HepG2 (cell line): ENCODE data around the gene SNU13.
A peak's percentile ranks its signal among the peaks of the same experiment; 100 is the strongest.

Source experiments
- REL ChIP-seq: sonication (generic); formaldehyde crosslinking; conservative IDR thresholded peaks from 2 replicates; pipeline ENCODE4 v1.8.0; 2022; ENCODE audit warnings: mild to moderate bottlenecking, missing genetic modification reagents, moderate library complexity
- SP1 ChIP-seq, 2 experiments: fragments of 450-650 bp in 1 of 2; sonication (generic) in 1 of 2; formaldehyde crosslinking in 1 of 2; IDR thresholded peaks; 2 replicates each; pipeline versions ENCODE4 v1.4.0 to v1.6.1; 2016 to 2020; ENCODE audit warnings: missing genetic modification reagents in 1 of 2
- ZNF225 ChIP-seq: sonication (generic); formaldehyde crosslinking; IDR thresholded peaks from 2 replicates; pipeline ENCODE4 v1.4.0; 2020; ENCODE audit warnings: mild to moderate bottlenecking, missing genetic modification reagents
- ZNF253 ChIP-seq: sonication (generic); formaldehyde crosslinking; IDR thresholded peaks from 2 replicates; pipeline ENCODE4 v1.8.0; 2022; ENCODE audit warnings: mild to moderate bottlenecking, missing genetic modification reagents, borderline replicate concordance
- ZNF768 ChIP-seq: sonication (generic); formaldehyde crosslinking; IDR thresholded peaks from 2 replicates; pipeline ENCODE4 v1.4.0; 2020; ENCODE audit warnings: missing genetic modification reagents
- TF ChIP-seq, protein P1 (sequence below): sonication (generic); formaldehyde crosslinking; IDR thresholded peaks from 2 replicates; pipeline ENCODE4 v1.4.0; 2020; ENCODE audit warnings: mild to moderate bottlenecking, missing genetic modification reagents
- TF ChIP-seq, protein P2 (sequence below): sonication (generic); formaldehyde crosslinking; IDR thresholded peaks from 2 replicates; pipeline ENCODE4 v1.5.0; 2020; ENCODE audit warnings: mild to moderate bottlenecking, missing genetic modification reagents, moderate library complexity

DNA sequence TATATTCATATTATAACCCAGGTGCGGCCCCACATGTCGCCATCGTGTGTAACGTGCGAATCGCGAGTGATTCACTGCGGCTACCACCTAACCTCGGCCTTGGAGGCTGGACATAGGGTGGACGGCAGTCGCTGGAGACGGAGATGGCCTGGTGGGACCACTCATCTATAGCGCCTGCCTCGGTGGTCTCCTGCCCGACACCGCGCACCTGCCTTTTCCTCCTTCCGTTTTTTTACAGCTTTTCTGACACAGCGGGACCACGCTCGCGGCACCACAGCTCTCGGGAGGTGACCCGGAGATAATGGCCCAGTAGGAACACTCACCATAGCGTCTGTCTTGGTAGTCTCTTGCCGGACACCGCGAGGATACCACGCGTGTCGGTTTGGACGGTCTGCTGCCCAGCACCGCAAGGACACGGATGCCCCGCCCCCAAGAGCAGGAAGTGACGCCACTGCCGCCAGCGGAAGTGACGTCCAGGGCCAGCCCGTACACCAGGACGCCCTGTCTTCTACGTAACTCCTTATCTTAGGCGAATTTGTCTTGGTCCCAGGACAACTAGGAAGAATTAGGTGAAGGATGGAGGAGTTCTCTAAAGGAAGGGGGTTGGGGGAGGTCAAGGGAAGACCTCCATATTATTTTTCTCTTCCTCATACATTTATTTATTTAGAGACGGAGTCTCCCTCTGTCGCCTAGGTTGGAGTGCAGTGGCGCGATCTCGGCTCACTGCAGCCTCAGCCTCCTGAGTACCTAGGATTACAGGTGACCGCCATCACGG is 6.4 kb downstream of the SNU13 start:
- TF ChIP-seq, protein P1, sequence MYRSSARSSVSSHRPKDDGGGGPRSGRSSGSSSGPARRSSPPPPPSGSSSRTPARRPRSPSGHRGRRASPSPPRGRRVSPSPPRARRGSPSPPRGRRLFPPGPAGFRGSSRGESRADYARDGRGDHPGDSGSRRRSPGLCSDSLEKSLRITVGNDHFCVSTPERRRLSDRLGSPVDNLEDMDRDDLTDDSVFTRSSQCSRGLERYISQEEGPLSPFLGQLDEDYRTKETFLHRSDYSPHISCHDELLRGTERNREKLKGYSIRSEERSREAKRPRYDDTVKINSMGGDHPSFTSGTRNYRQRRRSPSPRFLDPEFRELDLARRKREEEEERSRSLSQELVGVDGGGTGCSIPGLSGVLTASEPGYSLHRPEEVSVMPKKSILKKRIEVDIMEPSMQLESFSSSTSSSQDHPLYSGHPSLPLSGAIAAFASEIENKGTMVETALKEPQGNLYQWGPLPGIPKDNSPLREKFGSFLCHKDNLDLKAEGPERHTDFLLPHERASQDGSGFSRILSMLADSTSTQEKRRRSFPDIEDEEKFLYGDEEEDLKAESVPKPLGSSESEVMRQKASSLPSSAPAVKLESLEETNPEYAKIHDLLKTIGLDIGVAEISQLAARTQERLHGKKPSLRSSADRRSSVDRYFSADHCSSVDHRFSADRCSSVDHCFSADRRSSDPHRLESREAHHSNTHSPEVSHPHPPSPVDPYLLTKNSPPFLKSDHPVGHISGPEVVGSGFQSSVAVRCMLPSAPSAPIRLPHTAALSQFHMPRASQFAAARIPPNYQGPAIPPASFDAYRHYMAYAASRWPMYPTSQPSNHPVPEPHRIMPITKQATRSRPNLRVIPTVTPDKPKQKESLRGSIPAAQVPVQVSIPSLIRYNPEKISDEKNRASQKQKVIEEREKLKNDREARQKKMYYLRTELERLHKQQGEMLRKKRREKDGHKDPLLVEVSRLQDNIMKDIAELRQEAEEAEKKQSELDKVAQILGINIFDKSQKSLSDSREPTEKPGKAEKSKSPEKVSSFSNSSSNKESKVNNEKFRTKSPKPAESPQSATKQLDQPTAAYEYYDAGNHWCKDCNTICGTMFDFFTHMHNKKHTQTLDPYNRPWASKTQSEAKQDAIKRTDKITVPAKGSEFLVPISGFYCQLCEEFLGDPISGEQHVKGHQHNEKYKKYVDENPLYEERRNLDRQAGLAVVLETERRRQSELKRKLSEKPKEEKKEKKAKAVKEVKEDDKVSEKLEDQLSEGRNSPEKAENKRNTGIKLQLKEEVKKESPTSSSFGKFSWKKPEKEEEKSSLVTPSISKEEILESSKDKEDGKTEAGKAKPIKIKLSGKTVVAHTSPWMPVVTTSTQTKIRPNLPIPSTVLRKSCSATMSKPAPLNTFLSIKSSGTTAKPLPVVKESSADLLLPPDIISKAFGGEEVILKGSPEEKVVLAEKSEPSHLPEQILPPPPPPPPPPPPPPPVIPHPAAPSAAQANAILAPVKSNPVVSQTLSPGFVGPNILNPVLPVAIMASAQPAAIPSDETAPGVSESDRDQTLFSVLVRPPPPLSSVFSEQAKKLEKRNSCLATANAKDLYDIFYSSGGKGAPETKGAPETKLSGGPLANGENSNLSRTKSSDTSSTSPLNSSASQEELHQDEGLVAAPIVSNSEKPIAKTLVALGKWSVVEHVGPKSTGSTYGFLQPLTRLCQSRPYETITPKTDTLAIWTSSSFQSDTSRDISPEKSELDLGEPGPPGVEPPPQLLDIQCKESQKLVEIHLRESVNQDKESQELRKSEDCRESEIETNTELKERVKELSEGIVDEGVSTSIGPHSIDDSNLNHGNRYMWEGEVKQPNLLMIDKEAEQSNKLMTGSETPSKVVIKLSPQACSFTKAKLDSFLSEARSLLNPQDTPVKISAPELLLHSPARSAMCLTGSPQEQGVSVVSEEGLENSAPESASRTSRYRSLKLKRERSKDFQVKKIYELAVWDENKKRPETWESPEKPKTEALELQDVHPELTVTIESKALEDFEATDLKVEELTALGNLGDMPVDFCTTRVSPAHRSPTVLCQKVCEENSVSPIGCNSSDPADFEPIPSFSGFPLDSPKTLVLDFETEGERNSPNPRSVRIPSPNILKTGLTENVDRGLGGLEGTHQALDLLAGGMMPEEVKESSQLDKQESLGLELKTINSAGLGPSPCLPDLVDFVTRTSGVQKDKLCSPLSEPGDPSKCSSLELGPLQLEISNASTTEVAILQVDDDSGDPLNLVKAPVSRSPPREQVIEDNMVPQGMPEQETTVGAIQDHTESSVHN (CRISPR knock-in tag), result 0 out of 2 replicates have a peak, but pooled peaks have one; percentile 85
- TF ChIP-seq, protein P2, sequence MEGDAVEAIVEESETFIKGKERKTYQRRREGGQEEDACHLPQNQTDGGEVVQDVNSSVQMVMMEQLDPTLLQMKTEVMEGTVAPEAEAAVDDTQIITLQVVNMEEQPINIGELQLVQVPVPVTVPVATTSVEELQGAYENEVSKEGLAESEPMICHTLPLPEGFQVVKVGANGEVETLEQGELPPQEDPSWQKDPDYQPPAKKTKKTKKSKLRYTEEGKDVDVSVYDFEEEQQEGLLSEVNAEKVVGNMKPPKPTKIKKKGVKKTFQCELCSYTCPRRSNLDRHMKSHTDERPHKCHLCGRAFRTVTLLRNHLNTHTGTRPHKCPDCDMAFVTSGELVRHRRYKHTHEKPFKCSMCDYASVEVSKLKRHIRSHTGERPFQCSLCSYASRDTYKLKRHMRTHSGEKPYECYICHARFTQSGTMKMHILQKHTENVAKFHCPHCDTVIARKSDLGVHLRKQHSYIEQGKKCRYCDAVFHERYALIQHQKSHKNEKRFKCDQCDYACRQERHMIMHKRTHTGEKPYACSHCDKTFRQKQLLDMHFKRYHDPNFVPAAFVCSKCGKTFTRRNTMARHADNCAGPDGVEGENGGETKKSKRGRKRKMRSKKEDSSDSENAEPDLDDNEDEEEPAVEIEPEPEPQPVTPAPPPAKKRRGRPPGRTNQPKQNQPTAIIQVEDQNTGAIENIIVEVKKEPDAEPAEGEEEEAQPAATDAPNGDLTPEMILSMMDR, result no peak
- TF ChIP-seq ZNF253 (CRISPR knock-in tag), result no peak
- TF ChIP-seq SP1 (IDR thresholded peaks at IDR 0.05), result no peak
- peak; percentile 71 for TF ChIP-seq SP1 (CRISPR knock-in tag; IDR thresholded peaks at IDR 0.05)
- TF ChIP-seq ZNF768 (CRISPR knock-in tag), result no peak
- TF ChIP-seq REL (CRISPR knock-in tag), result no peak
- no peak; the same call in 1 of the 2 replicates for TF ChIP-seq ZNF225 (CRISPR knock-in tag)
